ENCODE data around the gene DKK1.
"Not testable (repeated sequence)": the region's sequence is repeated elsewhere in the genome, so short reads cannot be mapped to it uniquely, and the experiment has no call there.

Gene DKK1

GRCh38 chr10:52357971-52358370 is 43.9 kb downstream of the DKK1 start:
- Histone ChIP-seq H3K36me3 (ENCODE audit: control insufficient read depth, insufficient read depth, low read length) (no peaks in the 10 kb centered on the region), H3K27me3 (replicated peaks; ENCODE audit: control insufficient read depth, insufficient read depth, low read length, poor library complexity, severe bottlenecking) (no peaks in the 10 kb centered on the region), H3K27ac (ENCODE audit: insufficient read depth, low read length, poor library complexity, severe bottlenecking) (no peak overlapping the region), H3K4me1 (ENCODE audit: control insufficient read depth, insufficient read depth, low read length, poor library complexity, severe bottlenecking) (no peaks in the 10 kb centered on the region), H3K9me3 (ENCODE audit: control insufficient read depth, low read length) (no peaks in the 10 kb centered on the region), H3K4me3 (ENCODE audit: insufficient read depth, low read depth, low read length, poor library complexity, severe bottlenecking) (no peak overlapping the region)
- DNase-seq = no peak

GRCh38 chr10:52359441-52359840 is 45.4 kb downstream of the DKK1 start:
- Histone ChIP-seq H3K9me3 (ENCODE audit: control insufficient read depth, low read length) (no peaks in the 10 kb centered on the region), H3K27me3 (replicated peaks; ENCODE audit: control insufficient read depth, insufficient read depth, low read length, poor library complexity, severe bottlenecking) (no peaks in the 10 kb centered on the region), H3K4me3 (ENCODE audit: insufficient read depth, low read depth, low read length, poor library complexity, severe bottlenecking) (no peak overlapping the region), H3K27ac (ENCODE audit: insufficient read depth, low read length, poor library complexity, severe bottlenecking) (no peak overlapping the region), H3K4me1 (ENCODE audit: control insufficient read depth, insufficient read depth, low read length, poor library complexity, severe bottlenecking) (no peaks in the 10 kb centered on the region), H3K36me3 (ENCODE audit: control insufficient read depth, insufficient read depth, low read length) (no peaks in the 10 kb centered on the region)
- no peak for DNase-seq

DNA sequence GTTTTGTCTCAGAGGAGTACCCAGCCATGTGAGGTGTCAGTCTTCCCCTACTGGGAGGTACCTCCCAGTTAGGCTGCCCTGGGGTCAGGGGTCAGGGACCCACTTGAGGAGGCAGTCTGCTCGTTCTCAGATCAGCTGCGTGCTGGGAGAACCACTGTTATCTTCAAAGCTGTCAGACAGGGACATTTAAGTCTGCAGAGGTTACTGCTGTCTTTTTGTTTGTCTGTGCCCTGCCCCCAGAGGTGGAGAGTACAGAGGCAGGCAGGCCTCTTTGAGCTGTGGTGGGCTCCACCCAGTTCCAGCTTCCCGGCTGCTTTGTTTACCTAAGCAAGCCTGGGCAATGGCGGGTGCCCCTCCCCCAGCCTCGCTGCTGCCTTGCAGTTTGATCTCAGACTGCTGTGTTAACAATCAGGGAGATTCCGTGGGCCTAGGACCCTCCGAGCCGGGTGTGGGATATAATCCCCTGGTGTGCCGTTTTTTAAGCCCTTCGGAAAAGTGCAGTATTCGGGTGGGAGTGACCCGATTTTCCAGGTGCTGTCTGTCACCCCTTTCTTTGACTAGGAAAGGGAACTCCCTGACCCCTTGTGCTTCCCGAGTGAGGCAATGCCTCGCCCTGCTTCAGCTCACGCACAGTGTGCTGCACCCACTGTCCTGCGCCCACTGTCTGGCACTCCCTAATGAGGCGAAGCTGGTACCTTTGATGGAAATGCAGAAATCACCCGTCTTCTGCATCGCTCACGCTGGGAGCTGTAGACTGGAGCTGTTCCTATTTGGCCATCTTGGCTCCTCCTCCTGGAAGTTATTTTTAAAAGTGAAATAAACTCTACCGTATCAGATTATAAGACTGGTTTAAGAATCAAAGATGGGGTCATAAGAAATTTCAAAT is 51.7 kb downstream of the DKK1 start:
- not testable (repeated sequence) for DNase-seq; H3K27ac ChIP-seq (ENCODE audit: insufficient read depth, low read length, poor library complexity, severe bottlenecking); H3K9me3 ChIP-seq (ENCODE audit: control insufficient read depth, low read length); H3K4me1 ChIP-seq (ENCODE audit: control insufficient read depth, insufficient read depth, low read length, poor library complexity, severe bottlenecking); H3K36me3 ChIP-seq (ENCODE audit: control insufficient read depth, insufficient read depth, low read length); H3K4me3 ChIP-seq (ENCODE audit: insufficient read depth, low read depth, low read length, poor library complexity, severe bottlenecking); H3K27me3 ChIP-seq (replicated peaks; ENCODE audit: control insufficient read depth, insufficient read depth, low read length, poor library complexity, severe bottlenecking)

Measured in effector memory CD4-positive, alpha-beta T cell (primary cell).